Measurements from ENCODE around the gene LRP1.

DNA sequence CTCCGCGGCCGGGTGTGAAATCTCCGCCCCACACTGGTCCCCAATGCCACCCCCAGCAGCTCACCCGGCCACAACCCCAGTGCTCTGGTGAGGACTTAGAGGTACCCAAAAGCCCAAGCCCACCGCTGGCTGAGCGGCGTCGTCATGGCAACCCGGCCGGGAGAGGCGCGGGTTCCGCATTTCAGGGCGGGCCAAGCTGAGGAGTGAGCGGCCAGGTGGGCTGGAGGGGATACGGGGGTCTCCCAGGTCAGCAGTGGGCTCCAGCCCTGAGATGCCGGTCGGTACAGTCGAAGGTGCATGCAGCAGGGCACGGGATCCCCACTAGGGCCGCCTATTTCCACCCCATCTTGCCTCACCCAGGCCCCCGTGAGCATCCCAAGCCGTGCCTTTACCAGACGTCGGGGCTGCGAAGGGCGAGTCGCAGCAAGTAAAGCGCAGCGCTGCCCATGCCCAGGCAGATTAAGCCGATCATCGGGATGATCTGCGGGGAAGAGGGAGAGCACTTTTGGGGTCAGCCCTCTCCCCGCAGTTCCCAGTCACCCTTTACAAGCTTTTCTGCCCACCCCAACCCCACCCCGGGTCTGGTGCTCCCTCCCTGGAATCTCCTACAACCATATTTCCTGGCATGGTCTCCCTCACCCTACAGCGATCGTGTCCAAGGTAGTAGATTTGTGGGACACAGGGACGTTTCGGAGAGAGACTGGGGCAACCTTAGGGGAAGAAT lies 108.1 kb downstream of the LRP1 start:
- no peak for TF ChIP-seq POLR2AphosphoS5 (IDR thresholded peaks at IDR 0.05)
- TF ChIP-seq, protein P1, sequence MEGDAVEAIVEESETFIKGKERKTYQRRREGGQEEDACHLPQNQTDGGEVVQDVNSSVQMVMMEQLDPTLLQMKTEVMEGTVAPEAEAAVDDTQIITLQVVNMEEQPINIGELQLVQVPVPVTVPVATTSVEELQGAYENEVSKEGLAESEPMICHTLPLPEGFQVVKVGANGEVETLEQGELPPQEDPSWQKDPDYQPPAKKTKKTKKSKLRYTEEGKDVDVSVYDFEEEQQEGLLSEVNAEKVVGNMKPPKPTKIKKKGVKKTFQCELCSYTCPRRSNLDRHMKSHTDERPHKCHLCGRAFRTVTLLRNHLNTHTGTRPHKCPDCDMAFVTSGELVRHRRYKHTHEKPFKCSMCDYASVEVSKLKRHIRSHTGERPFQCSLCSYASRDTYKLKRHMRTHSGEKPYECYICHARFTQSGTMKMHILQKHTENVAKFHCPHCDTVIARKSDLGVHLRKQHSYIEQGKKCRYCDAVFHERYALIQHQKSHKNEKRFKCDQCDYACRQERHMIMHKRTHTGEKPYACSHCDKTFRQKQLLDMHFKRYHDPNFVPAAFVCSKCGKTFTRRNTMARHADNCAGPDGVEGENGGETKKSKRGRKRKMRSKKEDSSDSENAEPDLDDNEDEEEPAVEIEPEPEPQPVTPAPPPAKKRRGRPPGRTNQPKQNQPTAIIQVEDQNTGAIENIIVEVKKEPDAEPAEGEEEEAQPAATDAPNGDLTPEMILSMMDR (IDR thresholded peaks at IDR 0.05), result no peak
